ENCODE results near the gene SETD3. TPM values are rescaled to one million over a fixed set of nuclear protein-coding genes. Genes with fewer than 3 reads are reported as not detected.

Gene SETD3
- total RNA-seq, 2 experiments from 2014 or later = 43.3 to 48.1 TPM

GRCh38 chr14:99475660-99476059 is 5.0 kb downstream of the SETD3 start:
- Mint-ChIP-seq H3K4me3 (no peak overlapping the region), H3K27ac (no peak overlapping the region), H3K27me3 (ENCODE audit: low read depth) (no peaks in the 10 kb centered on the region), H3K36me3 (ENCODE audit: low read depth) (no peaks in the 10 kb centered on the region), H3K9me3 (no peaks in the 10 kb centered on the region), H3K4me1 (ENCODE audit: low read depth) (peaks cover 35% of the 10 kb centered on the region)
- DNase-seq = no peak
- CTCF ChIA-PET = no interaction called here
- intact Hi-C loops (cut with micrococcal nuclease) = no loop called here

GRCh38 chr14:99475179-99475578 is 5.5 kb downstream of the SETD3 start:
- H3K27ac Mint-ChIP-seq = no peak overlapping the region
- H3K4me1 Mint-ChIP-seq (ENCODE audit: low read depth) = peaks cover 40% of the 10 kb centered on the region
- CTCF ChIA-PET = no interaction called here
- H3K36me3 Mint-ChIP-seq (ENCODE audit: low read depth) = no peaks in the 10 kb centered on the region
- H3K4me3 Mint-ChIP-seq = no peak overlapping the region
- no peak for DNase-seq
- H3K27me3 Mint-ChIP-seq (ENCODE audit: low read depth) = no peaks in the 10 kb centered on the region
- intact Hi-C loops (cut with micrococcal nuclease) = no loop called here
- no peaks in the 10 kb centered on the region for H3K9me3 Mint-ChIP-seq

DNA sequence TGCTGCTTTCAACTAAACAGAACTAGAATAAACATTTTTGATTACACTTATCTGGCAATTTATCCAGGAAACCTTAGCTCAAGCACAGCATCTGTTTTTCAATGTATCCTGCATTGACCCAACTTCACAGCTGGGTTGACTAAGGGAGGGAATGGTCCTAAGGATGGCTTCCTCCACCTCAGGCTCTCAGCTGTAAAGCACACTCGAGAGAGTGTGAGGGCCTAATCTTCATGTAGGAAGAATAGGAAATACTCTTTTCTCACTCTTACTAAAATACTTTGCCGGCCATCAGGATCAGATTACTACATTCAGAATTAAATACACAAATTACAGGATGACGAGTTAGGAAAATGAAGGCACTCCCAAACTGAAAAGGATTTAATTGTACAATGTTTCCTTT is 7.2 kb downstream of the SETD3 start:
- H3K27ac Mint-ChIP-seq = no peak overlapping the region
- no peaks in the 10 kb centered on the region for H3K27me3 Mint-ChIP-seq (ENCODE audit: low read depth)
- no peak overlapping the region for H3K4me3 Mint-ChIP-seq
- no peaks in the 10 kb centered on the region for H3K9me3 Mint-ChIP-seq
- peaks cover 44% of the 10 kb centered on the region for H3K4me1 Mint-ChIP-seq (ENCODE audit: low read depth)
- intact Hi-C loops (cut with micrococcal nuclease) = no loop called here
- H3K36me3 Mint-ChIP-seq (ENCODE audit: low read depth) = no peaks in the 10 kb centered on the region
- DNase-seq = no peak
- CTCF ChIA-PET = interaction anchor here (0.6 kb wide), 1 partner anchor 458 kb away, joined by 3 read pairs; no protein-coding TSS in a partner anchor

GRCh38 chr14:99472937-99473336 is 7.7 kb downstream of the SETD3 start:
- Mint-ChIP-seq H3K9me3 (no peaks in the 10 kb centered on the region), H3K4me1 (ENCODE audit: low read depth) (peaks cover 42% of the 10 kb centered on the region), H3K27ac (no peak overlapping the region), H3K36me3 (ENCODE audit: low read depth) (no peaks in the 10 kb centered on the region), H3K27me3 (ENCODE audit: low read depth) (no peaks in the 10 kb centered on the region), H3K4me3 (no peak overlapping the region)
- CTCF ChIA-PET = interaction anchor here (0.6 kb wide), 1 partner anchor 459 kb away, joined by 3 read pairs; no protein-coding TSS in a partner anchor
- no peak for DNase-seq
- intact Hi-C loops (cut with micrococcal nuclease) = no loop called here

DNA sequence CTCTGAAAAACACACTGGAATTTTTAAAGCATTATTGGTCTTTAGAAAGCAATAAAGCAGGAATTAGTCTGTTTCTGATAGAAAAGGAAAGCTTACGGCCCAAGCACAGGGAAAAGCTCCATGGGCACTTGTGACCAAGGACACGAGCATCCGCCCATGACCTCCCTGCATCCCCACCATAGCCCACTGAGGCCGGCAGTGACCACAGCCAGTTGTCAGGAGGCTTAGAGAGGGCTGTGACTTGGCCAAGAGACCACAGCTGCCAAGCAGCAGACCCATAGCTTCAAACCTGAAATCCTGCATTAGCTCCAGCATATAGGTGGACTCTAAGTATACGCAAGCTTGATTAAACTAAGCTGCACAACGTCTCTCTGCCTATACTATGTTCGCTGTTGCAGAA is 8.9 kb downstream of the SETD3 start:
- CTCF ChIA-PET = interaction anchor here (0.5 to 1.1 kb wide), 2 partner anchors 76 to 78 kb away, joined by 3 to 6 read pairs; no protein-coding TSS in a partner anchor
- Mint-ChIP-seq H3K36me3 (ENCODE audit: low read depth) (no peaks in the 10 kb centered on the region), H3K27me3 (ENCODE audit: low read depth) (no peaks in the 10 kb centered on the region), H3K4me3 (no peak overlapping the region), H3K4me1 (ENCODE audit: low read depth) (peaks cover 40% of the 10 kb centered on the region), H3K9me3 (no peaks in the 10 kb centered on the region), H3K27ac (no peak overlapping the region)
- intact Hi-C loops (cut with micrococcal nuclease) = no loop called here
- DNase-seq = no peak

DNA sequence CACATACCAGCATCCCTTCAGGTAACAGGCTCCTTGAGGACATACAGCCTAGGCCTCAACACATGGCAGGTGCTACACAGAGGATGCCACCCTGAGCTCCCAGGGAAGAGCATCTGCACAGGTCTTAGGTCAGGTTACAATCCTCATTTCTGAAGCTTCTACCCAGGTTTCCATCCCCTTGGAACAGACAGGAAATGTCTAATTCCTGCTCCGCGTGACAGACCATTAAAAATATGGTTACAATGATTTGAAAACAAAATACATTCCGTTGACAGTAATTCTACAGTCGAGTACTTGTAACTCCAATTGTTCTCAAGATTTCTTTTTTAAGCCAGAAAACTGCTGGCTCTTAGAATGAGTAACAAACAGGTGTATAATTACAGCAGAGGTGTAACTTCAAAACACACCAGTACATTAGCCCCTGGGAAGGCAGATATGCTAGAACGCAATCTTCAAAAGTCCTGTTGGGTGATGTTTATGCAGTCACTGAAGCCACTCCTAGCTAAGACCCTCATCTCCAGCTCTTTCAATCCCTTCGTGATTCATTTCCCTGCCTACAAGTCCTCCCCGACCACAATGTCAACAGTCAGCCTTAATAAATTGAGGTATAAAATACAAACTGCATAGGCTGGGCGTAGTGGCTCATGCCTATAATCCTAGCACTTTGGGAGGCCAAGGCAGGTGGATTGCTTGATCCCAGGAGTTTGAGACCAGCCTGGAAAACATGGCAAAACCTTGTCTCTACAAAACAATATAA is 11.6 kb downstream of the SETD3 start:
- Mint-ChIP-seq H3K36me3 (ENCODE audit: low read depth) (no peaks in the 10 kb centered on the region), H3K4me1 (ENCODE audit: low read depth) (peaks cover 35% of the 10 kb centered on the region), H3K27me3 (ENCODE audit: low read depth) (no peaks in the 10 kb centered on the region), H3K4me3 (no peak overlapping the region), H3K9me3 (no peaks in the 10 kb centered on the region), H3K27ac (no peak overlapping the region)
- no peak for DNase-seq
- intact Hi-C loops (cut with micrococcal nuclease) = no loop called here
- CTCF ChIA-PET = no interaction called here

- Mint-ChIP-seq H3K4me1 (ENCODE audit: low read depth) (peaks cover 33% of the 10 kb centered on the region), H3K27me3 (ENCODE audit: low read depth) (no peaks in the 10 kb centered on the region), H3K27ac (no peak overlapping the region), H3K4me3 (no peak overlapping the region), H3K9me3 (no peaks in the 10 kb centered on the region), H3K36me3 (ENCODE audit: low read depth) (peaks cover 5% of the 10 kb centered on the region)
- no peak for DNase-seq
- CTCF ChIA-PET = interaction anchor here (0.7 kb wide), 1 partner anchor 205 kb away, joined by 5 read pairs; no protein-coding TSS in a partner anchor
- intact Hi-C loops (cut with micrococcal nuclease) = no loop called here
These were observed 12.6 kb downstream of the SETD3 start for GRCh38 chr14:99468081-99468480.

DNA sequence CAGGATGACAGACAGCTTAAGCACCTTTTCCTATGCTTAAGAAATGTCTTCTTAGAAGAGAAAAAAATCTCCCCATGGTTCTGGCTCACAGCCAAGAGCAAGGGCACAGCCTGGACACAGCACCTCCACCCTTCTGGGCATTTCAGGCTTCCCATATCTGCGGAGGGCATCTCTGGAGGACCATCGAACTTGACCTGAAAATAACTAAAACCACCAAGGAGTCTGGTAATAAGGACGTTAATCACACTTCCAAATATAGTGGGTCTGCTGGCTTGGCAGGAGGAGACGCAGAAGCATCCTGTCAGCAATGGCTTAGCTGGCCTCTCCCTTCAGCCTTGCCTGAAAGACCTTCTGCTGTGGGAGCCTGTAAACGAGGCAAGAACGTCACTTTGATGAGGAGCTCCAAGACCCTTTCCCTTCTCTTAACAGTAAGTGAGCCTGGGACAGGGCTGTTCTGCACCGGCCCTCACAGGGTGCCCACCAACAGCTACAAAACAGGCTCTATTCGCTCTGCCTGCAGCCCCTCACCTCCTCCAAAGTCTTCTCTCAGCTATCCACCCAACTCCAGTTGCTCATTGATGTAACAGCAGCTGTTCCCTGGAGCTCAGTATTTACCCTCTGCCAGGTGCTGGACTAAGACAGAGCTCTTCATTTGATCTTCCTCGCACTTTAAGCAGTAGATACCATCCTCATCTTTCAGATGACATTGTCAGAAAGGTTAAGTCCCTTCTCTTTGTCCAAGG is 13.2 kb downstream of the SETD3 start:
- H3K9me3 Mint-ChIP-seq = no peaks in the 10 kb centered on the region
- no peak for DNase-seq
- peaks cover 6% of the 10 kb centered on the region for H3K36me3 Mint-ChIP-seq (ENCODE audit: low read depth)
- no peak overlapping the region for H3K27ac Mint-ChIP-seq
- intact Hi-C loops (cut with micrococcal nuclease) = no loop called here
- no peaks in the 10 kb centered on the region for H3K27me3 Mint-ChIP-seq (ENCODE audit: low read depth)
- H3K4me1 Mint-ChIP-seq (ENCODE audit: low read depth) = peaks cover 30% of the 10 kb centered on the region
- CTCF ChIA-PET = interaction anchor here (0.7 kb wide), 1 partner anchor 205 kb away, joined by 5 read pairs; no protein-coding TSS in a partner anchor
- no peak overlapping the region for H3K4me3 Mint-ChIP-seq

- intact Hi-C loops (cut with micrococcal nuclease) = no loop called here
- H3K27me3 Mint-ChIP-seq (ENCODE audit: low read depth) = no peaks in the 10 kb centered on the region
- CTCF ChIA-PET = no interaction called here
- no peak for DNase-seq
- H3K27ac Mint-ChIP-seq = no peak overlapping the region
- no peak overlapping the region for H3K4me3 Mint-ChIP-seq
- peaks cover 13% of the 10 kb centered on the region for H3K36me3 Mint-ChIP-seq (ENCODE audit: low read depth)
- peaks cover 29% of the 10 kb centered on the region for H3K4me1 Mint-ChIP-seq (ENCODE audit: low read depth)
- no peaks in the 10 kb centered on the region for H3K9me3 Mint-ChIP-seq
These were observed 13.9 kb downstream of the SETD3 start for GRCh38 chr14:99466758-99467157.

GRCh38 chr14:99465288-99465687 is 15.4 kb downstream of the SETD3 start:
- Mint-ChIP-seq H3K27ac (no peak overlapping the region), H3K9me3 (no peaks in the 10 kb centered on the region), H3K36me3 (ENCODE audit: low read depth) (peaks cover 18% of the 10 kb centered on the region), H3K4me1 (ENCODE audit: low read depth) (peaks cover 22% of the 10 kb centered on the region), H3K27me3 (ENCODE audit: low read depth) (no peaks in the 10 kb centered on the region), H3K4me3 (no peak overlapping the region)
- DNase-seq = no peak
- CTCF ChIA-PET = interaction anchor here (1.0 to 1.8 kb wide), 3 partner anchors 12 to 72 kb away, joined by 3 to 5 read pairs (median 3); no protein-coding TSS in a partner anchor
- intact Hi-C loops (cut with micrococcal nuclease) = no loop called here

DNA sequence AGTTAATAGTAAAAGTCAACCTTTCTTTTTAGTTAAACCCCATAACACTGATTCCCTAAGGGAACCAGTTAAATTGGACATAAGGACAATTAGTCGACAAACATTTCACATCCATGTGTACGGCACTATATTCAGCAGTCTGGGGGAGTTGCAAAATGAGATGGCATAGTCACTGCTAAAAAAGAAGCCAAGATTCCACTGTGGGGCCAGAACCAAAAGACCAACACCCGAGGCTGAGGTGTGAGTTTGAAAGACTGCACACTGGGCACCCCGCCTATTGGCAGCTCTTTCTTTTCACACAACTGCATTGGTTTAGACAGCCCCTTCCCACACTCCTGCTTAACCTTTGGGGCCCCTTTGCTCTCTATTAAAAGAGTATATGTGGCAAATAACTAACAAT is 16.7 kb downstream of the SETD3 start:
- no peak for DNase-seq
- no peaks in the 10 kb centered on the region for H3K9me3 Mint-ChIP-seq
- no peak overlapping the region for H3K4me3 Mint-ChIP-seq
- CTCF ChIA-PET = interaction anchor here (1.8 kb wide), 1 partner anchor 71 kb away, joined by 5 read pairs; no protein-coding TSS in a partner anchor
- no peaks in the 10 kb centered on the region for H3K27me3 Mint-ChIP-seq (ENCODE audit: low read depth)
- H3K4me1 Mint-ChIP-seq (ENCODE audit: low read depth) = peaks cover 11% of the 10 kb centered on the region
- no peak overlapping the region for H3K27ac Mint-ChIP-seq
- H3K36me3 Mint-ChIP-seq (ENCODE audit: low read depth) = peaks cover 19% of the 10 kb centered on the region
- intact Hi-C loops (cut with micrococcal nuclease) = no loop called here

DNA sequence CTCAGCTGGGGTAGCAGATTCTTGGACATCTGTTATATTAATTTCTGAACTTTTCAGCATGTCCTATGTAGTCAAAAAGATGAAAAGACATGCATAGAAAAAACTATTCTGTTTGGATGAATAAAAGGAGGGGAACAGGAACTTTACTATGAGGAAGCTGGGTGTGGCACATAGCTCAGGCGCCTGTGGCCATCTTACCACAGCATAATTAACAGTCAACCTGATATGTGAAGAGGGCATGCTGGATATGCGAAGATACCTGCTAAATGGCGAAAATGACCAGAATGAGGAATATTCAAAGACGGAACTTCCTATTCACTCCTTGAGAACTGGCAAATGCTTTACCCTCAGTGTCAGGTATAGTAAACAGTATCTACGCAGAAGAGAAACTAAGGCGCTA is 18.4 kb downstream of the SETD3 start:
- Mint-ChIP-seq H3K4me1 (ENCODE audit: low read depth) (no peaks in the 10 kb centered on the region), H3K36me3 (ENCODE audit: low read depth) (peaks cover 21% of the 10 kb centered on the region), H3K9me3 (no peaks in the 10 kb centered on the region), H3K27ac (no peak overlapping the region), H3K4me3 (no peak overlapping the region), H3K27me3 (ENCODE audit: low read depth) (no peaks in the 10 kb centered on the region)
- intact Hi-C loops (cut with micrococcal nuclease) = no loop called here
- CTCF ChIA-PET = no interaction called here
- DNase-seq = no peak
